ENCODE results near the gene CCDC9. TPM values are rescaled to one million over a fixed set of nuclear protein-coding genes. Genes with fewer than 3 reads are reported as not detected.

CCDC9 gene
- total and polyA plus RNA-seq, 2 of the 8 experiments (the other 6 are each of a cell fraction or from before 2014, with no cell fraction given), result 3.7 to 29.8 TPM

DNA sequence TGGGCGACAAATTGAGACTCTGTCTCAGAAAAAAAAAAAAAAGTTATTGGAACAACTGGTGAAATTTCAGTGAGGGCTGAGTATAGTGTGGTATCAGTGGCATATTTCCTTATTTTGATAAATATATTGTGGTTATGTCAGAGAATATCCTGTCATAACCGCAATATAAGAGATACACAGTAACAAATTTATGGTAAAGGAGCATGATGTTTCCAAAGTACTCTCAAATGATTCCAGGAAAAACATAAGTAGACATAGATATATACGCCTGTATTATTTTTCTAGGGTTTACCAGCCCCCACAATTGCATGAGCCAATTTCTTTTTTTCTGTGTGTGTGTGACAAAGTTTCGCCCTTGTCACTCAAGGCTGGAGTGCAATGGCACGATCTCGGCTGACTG lies 47.6 kb downstream of the CCDC9 start:
- H3K9me3 ChIP-seq (ENCODE audit: insufficient read depth in 2 of 2, low read depth in 1 of 2, low read length in 1 of 2), result no peaks in the 10 kb centered on the region
- no peaks in the 10 kb centered on the region for H3K36me3 ChIP-seq (ENCODE audit: control insufficient read depth in 2 of 4, insufficient read depth in 4 of 4, low read length in 3 of 4)
- no peak overlapping the region for H2AK5ac ChIP-seq (ENCODE audit: low read depth, low read length)
- H3K4me3 ChIP-seq (ENCODE audit: extremely low read depth in 1 of 4, insufficient read depth in 2 of 4, low read depth in 3 of 4, low read length in 4 of 4), result no peak overlapping the region
- H3K4me1 ChIP-seq (replicated peaks in 1 of 4; ENCODE audit: control insufficient read depth in 3 of 4, insufficient read depth in 4 of 4, low read length in 3 of 4), result peaks cover 0 to 4% (median 0%) of the 10 kb centered on the region in 4 experiments; a peak in 2 of 7 replicates
- H2AFZ ChIP-seq (ENCODE audit: low read length), result no peak overlapping the region
- no peak overlapping the region for H3K4ac ChIP-seq (replicated peaks; ENCODE audit: insufficient read length, low read depth, low read length)
- H4K20me1 ChIP-seq (replicated peaks in 1 of 2; ENCODE audit: control insufficient read depth in 1 of 2, insufficient read depth in 2 of 2, low read length in 2 of 2), result no peaks in the 10 kb centered on the region
- ChIA-PET CTCF (ENCODE audit: partially characterized antibody) (interaction anchor here (0.9 to 3.7 kb wide), 5 partner anchors 9 to 45 kb away, joined by 3 to 32 read pairs (median 7); partner anchors contain the start of gene DHX34), POLR2A (ENCODE audit: partially characterized antibody) (no interaction called here)
- H3K23me2 ChIP-seq (ENCODE audit: low read depth, low read length), result no peaks in the 10 kb centered on the region
- WGBS, 2 experiments (ENCODE audit: extremely low coverage in 1 of 2, insufficient coverage in 1 of 2, insufficient read length in 1 of 2, insufficient replicate concordance in 2 of 2, low coverage in 1 of 2, low lambda C conversion rate in 2 of 2, missing lambda C conversion rate in 1 of 2), result 93% methylated on average over 6 of the region's 6 CpGs; no CpG with 5 or more reads in 1 of the 2 experiments
- no peaks in the 10 kb centered on the region for H3K79me2 ChIP-seq (ENCODE audit: control insufficient read depth in 1 of 2, insufficient read depth in 2 of 2, low read length in 2 of 2)
- no peak overlapping the region for H3K9ac ChIP-seq (replicated peaks in 1 of 4; ENCODE audit: extremely low read depth in 1 of 4, low read depth in 3 of 4, low read length in 3 of 4)
- H3K23ac ChIP-seq (ENCODE audit: insufficient read length), result no peak overlapping the region
- no peaks in the 10 kb centered on the region for H3K27me3 ChIP-seq (replicated peaks in 1 of 4; ENCODE audit: control insufficient read depth in 3 of 4, extremely low read depth in 1 of 4, insufficient read depth in 3 of 4, low read length in 3 of 4)
- H2BK120ac ChIP-seq (replicated peaks; ENCODE audit: low read depth, low read length), result no peak overlapping the region
- no peaks in the 10 kb centered on the region for H3K79me1 ChIP-seq (ENCODE audit: low read depth, low read length)
- H3K27ac ChIP-seq (ENCODE audit: low read depth, low read length), result no peak overlapping the region
- H2BK20ac ChIP-seq (ENCODE audit: low read length), result no peak overlapping the region
- DNase-seq (ENCODE audit: low read depth in 1 of 2, low spot score in 2 of 2) (no peak), FAIRE-seq (no peak)
- H4K91ac ChIP-seq (replicated peaks; ENCODE audit: insufficient read length, low read length), result no peak overlapping the region
- H3K4me2 ChIP-seq (ENCODE audit: insufficient read depth in 1 of 2, low read depth in 2 of 2, low read length in 2 of 2), result no peak overlapping the region
- no peak overlapping the region for H4K8ac ChIP-seq (ENCODE audit: extremely low read depth, insufficient read depth, low read length)
- H3K14ac ChIP-seq (ENCODE audit: insufficient read length), result no peak overlapping the region
- H2BK12ac ChIP-seq (ENCODE audit: low read depth, low read length), result no peak overlapping the region
- H3K56ac ChIP-seq (replicated peaks; ENCODE audit: insufficient read length, low read depth, low read length), result no peak overlapping the region
- no peak overlapping the region for H3K18ac ChIP-seq (ENCODE audit: extremely low read depth, low read length)
- H2BK5ac ChIP-seq (ENCODE audit: low read depth, low read length), result no peak overlapping the region
- no peak overlapping the region for H4K5ac ChIP-seq (ENCODE audit: insufficient read length, low read depth, low read length)
- H2BK15ac ChIP-seq (ENCODE audit: low read length), result no peak overlapping the region
- no peak for TF ChIP-seq KDM5A (IDR thresholded peaks at IDR 0.05; ENCODE audit: low read length)
- TF ChIP-seq SAP30 (IDR thresholded peaks at IDR 0.05; ENCODE audit: insufficient read depth, insufficient replicate concordance, low read length), result no peak
- TF ChIP-seq CBX5 (IDR thresholded peaks at IDR 0.05; ENCODE audit: low read depth, low read length), result no peak
- no peak for TF ChIP-seq SRF (IDR thresholded peaks at IDR 0.05; ENCODE audit: low read depth, low read length)
- TF ChIP-seq ATF2 (IDR thresholded peaks at IDR 0.05; ENCODE audit: low read length), result no peak
- no peak for TF ChIP-seq SP4 (IDR thresholded peaks at IDR 0.05; ENCODE audit: low read length)
- no peak for TF ChIP-seq GTF2F1 (IDR thresholded peaks at IDR 0.05; ENCODE audit: borderline replicate concordance, low read depth, low read length)
- no peak for TF ChIP-seq TEAD4 (IDR thresholded peaks at IDR 0.05; ENCODE audit: low read depth, low read length)
- TF ChIP-seq, protein P1, sequence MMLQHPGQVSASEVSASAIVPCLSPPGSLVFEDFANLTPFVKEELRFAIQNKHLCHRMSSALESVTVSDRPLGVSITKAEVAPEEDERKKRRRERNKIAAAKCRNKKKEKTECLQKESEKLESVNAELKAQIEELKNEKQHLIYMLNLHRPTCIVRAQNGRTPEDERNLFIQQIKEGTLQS (IDR thresholded peaks at IDR 0.05; ENCODE audit: insufficient read depth, low read depth, low read length), result no peak
- no peak for TF ChIP-seq CTBP2 (IDR thresholded peaks at IDR 0.05; ENCODE audit: borderline replicate concordance, insufficient read depth, insufficient read length, low read length)
- TF ChIP-seq SP2 (IDR thresholded peaks at IDR 0.05; ENCODE audit: low read length), result no peak
- TF ChIP-seq POLR2A (IDR thresholded peaks at IDR 0.05; ENCODE audit: control extremely low read depth in 1 of 2, low read depth in 2 of 2, low read length in 2 of 2), result no peak
- no peak for TF ChIP-seq KDM1A (IDR thresholded peaks at IDR 0.05; ENCODE audit: borderline replicate concordance, low read length)

Measured in H1 (cell line).